SK-N-SH (cell line): ENCODE results near the gene SLC22A15. TPM values are rescaled to one million over a fixed set of nuclear protein-coding genes. Genes with fewer than 3 reads are reported as not detected.

Experiments used
- CTCF ChIA-PET: fragments of 300-600, 350-600 bp; formaldehyde crosslinking; extraction: SDS; loops from one replicate; lab custom pipeline; 2021; lab: Yijun Ruan, JAX
- POLR2A ChIA-PET: fragments of 350-600 bp; sonication (Branson Sonifier 250); formaldehyde crosslinking; extraction: SDS; loops from one replicate; lab custom pipeline; 2020; ENCODE audit warnings: antibody characterized with exemption, inconsistent platforms; lab: Yijun Ruan, JAX
- DNase-seq: peaks from one replicate; pipeline ENCODE4 v3.0.0; 2012
- H2AFZ ChIP-seq: fragments of 200-600 bp; sonication (generic); 2 replicates; pipeline ENCODE4 v1.8.1; 2016; ENCODE audit warnings: antibody characterized with exemption, mild to moderate bottlenecking, low read depth
- H3F3A ChIP-seq: fragments of 200-600 bp; sonication (generic); replicated peaks from 2 replicates; pipeline ENCODE3; 2016; ENCODE audit warnings: antibody characterized with exemption, mild to moderate bottlenecking; ENCODE audit not compliant: insufficient read depth
- H3K27ac ChIP-seq, 2 experiments: fragments of 200-500 bp in 1 of 2; fragments of 200-600 bp in 1 of 2; sonication (Bioruptor generic) in 1 of 2; sonication (generic), shearing (Covaris generic) in 1 of 2; 2 replicates each; pipeline versions ENCODE4 v1.5.1 to v1.6.1; 2014 to 2016; ENCODE audit warnings: low read depth in 2 of 2, inconsistent platforms in 1 of 2, low read length in 1 of 2, mild to moderate bottlenecking in 1 of 2, mixed read lengths in 1 of 2
- H3K27me3 ChIP-seq: fragments of 200-600 bp; sonication (generic), shearing (Covaris generic); 2 replicates; pipeline ENCODE4 v1.6.1; 2016; ENCODE audit warnings: mixed run types; ENCODE audit not compliant: insufficient read depth
- H3K36me3 ChIP-seq, 2 experiments: fragments of 200-500 bp in 1 of 2; fragments of 200-600 bp in 1 of 2; sonication (Bioruptor generic) in 1 of 2; sonication (generic) in 1 of 2; replicated peaks in 1 of 2; 2 replicates each; pipeline versions ENCODE3 to v1.5.1; 2014 to 2016; ENCODE audit warnings: low read length in 1 of 2, mild to moderate bottlenecking in 1 of 2; ENCODE audit not compliant: insufficient read depth in 2 of 2, control insufficient read depth in 1 of 2
- H3K4me1 ChIP-seq, 2 experiments: fragments of 200-500 bp in 1 of 2; fragments of 200-600 bp in 1 of 2; sonication (Bioruptor generic) in 1 of 2; sonication (generic), shearing (Covaris generic) in 1 of 2; 2 replicates each; pipeline versions ENCODE4 v1.5.1 to v1.6.1; 2014 to 2016; ENCODE audit warnings: low read depth in 1 of 2, low read length in 1 of 2, mixed run types in 1 of 2; ENCODE audit not compliant: insufficient read depth in 2 of 2, control insufficient read depth in 1 of 2
- H3K4me2 ChIP-seq: fragments of 200-600 bp; sonication (generic), shearing (Covaris generic); 2 replicates; pipeline ENCODE4 v1.6.1; 2017; ENCODE audit warnings: mixed run types
- H3K4me3 ChIP-seq, 2 experiments: fragments of 200-500 bp in 1 of 2; fragments of 200-600 bp in 1 of 2; sonication (Bioruptor generic) in 1 of 2; sonication (generic), shearing (Covaris generic) in 1 of 2; 2 replicates each; pipeline versions ENCODE4 v1.5.1 to v1.8.1; 2014 to 2016; ENCODE audit warnings: low read depth in 2 of 2, inconsistent platforms in 1 of 2, low read length in 1 of 2, mild to moderate bottlenecking in 1 of 2, mixed read lengths in 1 of 2, moderate library complexity in 1 of 2
- H3K79me2 ChIP-seq: fragments of 200-600 bp; sonication (generic); 2 replicates; pipeline ENCODE4 v1.8.1; 2017; ENCODE audit warnings: mild to moderate bottlenecking; ENCODE audit not compliant: insufficient read depth
- H3K9ac ChIP-seq: fragments of 200-600 bp; sonication (generic); 2 replicates; pipeline ENCODE4 v1.6.1; 2017; ENCODE audit warnings: mixed run types
- H3K9me2 ChIP-seq: fragments of 200-600 bp; sonication (generic); 2 replicates; pipeline ENCODE4 v1.6.1; 2017; ENCODE audit warnings: mixed run types
- H3K9me3 ChIP-seq: fragments of 200-600 bp; sonication (generic); 2 replicates; pipeline ENCODE4 v1.6.1; 2017; ENCODE audit warnings: mixed run types, mild to moderate bottlenecking, moderate library complexity
- H4K20me1 ChIP-seq: fragments of 200-600 bp; sonication (generic); 2 replicates; pipeline ENCODE4 v1.6.1; 2017; ENCODE audit warnings: mild to moderate bottlenecking, mixed run types; ENCODE audit not compliant: insufficient read depth
- CHD2 ChIP-seq: fragments of 150-350 bp; IDR thresholded peaks from 2 replicates; pipeline ENCODE4 v1.6.1; 2018; ENCODE audit warnings: low read length; ENCODE audit not compliant: partially characterized antibody
- EZH2phosphoT487 ChIP-seq: fragments of 200-600 bp; sonication (generic); IDR thresholded peaks from 2 replicates; pipeline ENCODE4 v1.6.1; 2017; ENCODE audit warnings: low read depth, mixed run types, mild to moderate bottlenecking, antibody characterized with exemption, moderate library complexity, borderline replicate concordance
- FOXJ3 ChIP-seq: sonication (generic); formaldehyde crosslinking; IDR thresholded peaks from 2 replicates; pipeline ENCODE4 v1.5.1; 2020; ENCODE audit warnings: mild to moderate bottlenecking, missing genetic modification reagents
- FOXM1 ChIP-seq: IDR thresholded peaks from 2 replicates; pipeline ENCODE4 v1.4.0; 2012; ENCODE audit warnings: low read depth, mild to moderate bottlenecking
- GATA2 ChIP-seq: sonication (generic); formaldehyde crosslinking; IDR thresholded peaks from 2 replicates; pipeline ENCODE4 v1.5.0; 2020; ENCODE audit warnings: mild to moderate bottlenecking, missing genetic modification reagents
- JUND ChIP-seq: IDR thresholded peaks from 2 replicates; pipeline ENCODE4 v1.4.0; 2012
- MEF2A ChIP-seq: IDR thresholded peaks from 2 replicates; pipeline ENCODE4 v1.4.0; 2012; ENCODE audit warnings: low read depth, borderline replicate concordance
- MXI1 ChIP-seq: IDR thresholded peaks from 2 replicates; pipeline ENCODE4 v1.6.1; 2012; ENCODE audit warnings: mild to moderate bottlenecking, low read depth, low read length, improper control_type of control experiment
- POLR2AphosphoS5 ChIP-seq: IDR thresholded peaks from 2 replicates; pipeline ENCODE4 v1.6.1; 2012; ENCODE audit warnings: low read depth, low read length
- RAD21 ChIP-seq: IDR thresholded peaks from 2 replicates; pipeline ENCODE4 v1.6.1; 2012; ENCODE audit warnings: mild to moderate bottlenecking, low read length
- RFX5 ChIP-seq: IDR thresholded peaks from 2 replicates; pipeline ENCODE4 v1.6.1; 2012; ENCODE audit warnings: mild to moderate bottlenecking, improper control_type of control experiment, low read length
- TAF1 ChIP-seq: IDR thresholded peaks from 2 replicates; pipeline ENCODE4 v1.6.1; 2012; ENCODE audit warnings: low read depth, mild to moderate bottlenecking, low read length, moderate library complexity, borderline replicate concordance
- TEAD4 ChIP-seq: IDR thresholded peaks from 2 replicates; pipeline ENCODE4 v1.4.0; 2012; ENCODE audit warnings: mild to moderate bottlenecking, borderline replicate concordance; ENCODE audit not compliant: insufficient read depth
- YY1 ChIP-seq: IDR thresholded peaks from 2 replicates; pipeline ENCODE4 v1.4.0; 2012; ENCODE audit warnings: low read depth, mild to moderate bottlenecking
- WGBS: methylation state at CpG from one replicate; pipeline ENCODE4 v1.1.6; 2017; ENCODE audit warnings: low lambda C conversion rate; 5-methylcytosine and 5-hydroxymethylcytosine counted together
- polyA plus RNA-seq, 3 experiments: library from polyadenylated mRNA; depleted of rRNA; stranded (reverse); fragments of >200 nt; gene quantifications; 2 replicates each; pipeline ENCODE4 v1.2.3, GENCODE V29; 2012
- TF ChIP-seq, protein P1 (sequence below): fragments of 150-350 bp; IDR thresholded peaks from 2 replicates; pipeline ENCODE4 v1.6.1; 2017; ENCODE audit warnings: antibody characterized with exemption, low read length, low read depth, borderline replicate concordance
- TF ChIP-seq, protein P2 (sequence below): IDR thresholded peaks from 2 replicates; pipeline ENCODE4 v1.4.0; 2012; ENCODE audit warnings: low read depth, borderline replicate concordance
- TF ChIP-seq, protein P3 (sequence below): fragments of 150-350 bp; IDR thresholded peaks from 2 replicates; pipeline ENCODE4 v1.6.1; 2016; ENCODE audit warnings: mild to moderate bottlenecking, low read depth, low read length
- TF ChIP-seq, protein P4 (sequence below): IDR thresholded peaks from 2 replicates; pipeline ENCODE4; 2012

SLC22A15 gene
- polyA plus RNA-seq, 1 of the 3 experiments (the other 2 are of a cell fraction) = 0.13 TPM

GRCh38 chr1:116031302-116031835 lies 55.1 kb downstream of the SLC22A15 start:
- TF ChIP-seq YY1 (no peak), RAD21 (no peak), FOXJ3 (CRISPR knock-in tag) (no peak), POLR2AphosphoS5 (no peak), MXI1 (no peak), MEF2A (no peak)
- TF ChIP-seq, protein P1, sequence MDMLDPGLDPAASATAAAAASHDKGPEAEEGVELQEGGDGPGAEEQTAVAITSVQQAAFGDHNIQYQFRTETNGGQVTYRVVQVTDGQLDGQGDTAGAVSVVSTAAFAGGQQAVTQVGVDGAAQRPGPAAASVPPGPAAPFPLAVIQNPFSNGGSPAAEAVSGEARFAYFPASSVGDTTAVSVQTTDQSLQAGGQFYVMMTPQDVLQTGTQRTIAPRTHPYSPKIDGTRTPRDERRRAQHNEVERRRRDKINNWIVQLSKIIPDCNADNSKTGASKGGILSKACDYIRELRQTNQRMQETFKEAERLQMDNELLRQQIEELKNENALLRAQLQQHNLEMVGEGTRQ = no peak
- TF ChIP-seq, protein P2, sequence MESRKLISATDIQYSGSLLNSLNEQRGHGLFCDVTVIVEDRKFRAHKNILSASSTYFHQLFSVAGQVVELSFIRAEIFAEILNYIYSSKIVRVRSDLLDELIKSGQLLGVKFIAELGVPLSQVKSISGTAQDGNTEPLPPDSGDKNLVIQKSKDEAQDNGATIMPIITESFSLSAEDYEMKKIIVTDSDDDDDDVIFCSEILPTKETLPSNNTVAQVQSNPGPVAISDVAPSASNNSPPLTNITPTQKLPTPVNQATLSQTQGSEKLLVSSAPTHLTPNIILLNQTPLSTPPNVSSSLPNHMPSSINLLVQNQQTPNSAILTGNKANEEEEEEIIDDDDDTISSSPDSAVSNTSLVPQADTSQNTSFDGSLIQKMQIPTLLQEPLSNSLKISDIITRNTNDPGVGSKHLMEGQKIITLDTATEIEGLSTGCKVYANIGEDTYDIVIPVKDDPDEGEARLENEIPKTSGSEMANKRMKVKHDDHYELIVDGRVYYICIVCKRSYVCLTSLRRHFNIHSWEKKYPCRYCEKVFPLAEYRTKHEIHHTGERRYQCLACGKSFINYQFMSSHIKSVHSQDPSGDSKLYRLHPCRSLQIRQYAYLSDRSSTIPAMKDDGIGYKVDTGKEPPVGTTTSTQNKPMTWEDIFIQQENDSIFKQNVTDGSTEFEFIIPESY = no peak
- TF ChIP-seq, protein P3, sequence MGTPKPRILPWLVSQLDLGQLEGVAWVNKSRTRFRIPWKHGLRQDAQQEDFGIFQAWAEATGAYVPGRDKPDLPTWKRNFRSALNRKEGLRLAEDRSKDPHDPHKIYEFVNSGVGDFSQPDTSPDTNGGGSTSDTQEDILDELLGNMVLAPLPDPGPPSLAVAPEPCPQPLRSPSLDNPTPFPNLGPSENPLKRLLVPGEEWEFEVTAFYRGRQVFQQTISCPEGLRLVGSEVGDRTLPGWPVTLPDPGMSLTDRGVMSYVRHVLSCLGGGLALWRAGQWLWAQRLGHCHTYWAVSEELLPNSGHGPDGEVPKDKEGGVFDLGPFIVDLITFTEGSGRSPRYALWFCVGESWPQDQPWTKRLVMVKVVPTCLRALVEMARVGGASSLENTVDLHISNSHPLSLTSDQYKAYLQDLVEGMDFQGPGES = no peak
- TF ChIP-seq, protein P4, sequence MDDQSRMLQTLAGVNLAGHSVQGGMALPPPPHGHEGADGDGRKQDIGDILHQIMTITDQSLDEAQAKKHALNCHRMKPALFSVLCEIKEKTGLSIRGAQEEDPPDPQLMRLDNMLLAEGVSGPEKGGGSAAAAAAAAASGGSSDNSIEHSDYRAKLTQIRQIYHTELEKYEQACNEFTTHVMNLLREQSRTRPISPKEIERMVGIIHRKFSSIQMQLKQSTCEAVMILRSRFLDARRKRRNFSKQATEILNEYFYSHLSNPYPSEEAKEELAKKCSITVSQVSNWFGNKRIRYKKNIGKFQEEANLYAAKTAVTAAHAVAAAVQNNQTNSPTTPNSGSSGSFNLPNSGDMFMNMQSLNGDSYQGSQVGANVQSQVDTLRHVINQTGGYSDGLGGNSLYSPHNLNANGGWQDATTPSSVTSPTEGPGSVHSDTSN = no peak
- DNase-seq = no peak
- Histone ChIP-seq H3K4me1 (no peaks in the 10 kb centered on the region), H4K20me1 (no peaks in the 10 kb centered on the region), H3K27ac (no peak overlapping the region), H3F3A (no peaks in the 10 kb centered on the region), H3K4me3 (no peak overlapping the region), H3K27me3 (no peaks in the 10 kb centered on the region), H3K4me2 (no peak overlapping the region), H3K9me3 (no peaks in the 10 kb centered on the region), H3K79me2 (no peaks in the 10 kb centered on the region), H2AFZ (no peak overlapping the region), H3K9me2 (no peaks in the 10 kb centered on the region), H3K36me3 (no peaks in the 10 kb centered on the region), H3K9ac (no peak overlapping the region)
- ChIA-PET POLR2A (no interaction called here), CTCF (interaction anchor here (3.7 kb wide), 1 partner anchor 11 kb away, joined by 18 read pairs; no protein-coding TSS in a partner anchor)
- WGBS = 71% methylated on average over 13 of the region's 13 CpGs

GRCh38 chr1:116033322-116033721 lies 57.0 kb downstream of the SLC22A15 start:
- CTCF ChIA-PET = interaction anchor here (3.7 kb wide), 1 partner anchor 13 kb away, joined by 18 read pairs; no protein-coding TSS in a partner anchor
- TF ChIP-seq TAF1 (no peak), GATA2 (CRISPR knock-in tag) (no peak), RFX5 (no peak), TEAD4 (no peak), EZH2phosphoT487 (no peak), JUND (no peak), RAD21 (no peak), MXI1 (no peak), FOXM1 (no peak), CHD2 (no peak)
- TF ChIP-seq, protein P4 = no peak
- TF ChIP-seq, protein P2 = no peak

More at GRCh38 chr1:116033322-116033721, 57.0 kb downstream of the SLC22A15 start:
- WGBS = 35% methylated on average over 3 of the region's 3 CpGs
- H3K4me1 ChIP-seq = no peaks in the 10 kb centered on the region
- no peak overlapping the region for H3K27ac ChIP-seq
- no peak overlapping the region for H2AFZ ChIP-seq
- H3K27me3 ChIP-seq = no peaks in the 10 kb centered on the region
- H3K4me2 ChIP-seq = no peak overlapping the region
- no peaks in the 10 kb centered on the region for H3K79me2 ChIP-seq
- no peaks in the 10 kb centered on the region for H3K36me3 ChIP-seq
- H3K9ac ChIP-seq = no peak overlapping the region
- no peaks in the 10 kb centered on the region for H3K9me3 ChIP-seq
- no peaks in the 10 kb centered on the region for H3F3A ChIP-seq
- POLR2A ChIA-PET = no interaction called here
- H4K20me1 ChIP-seq = no peaks in the 10 kb centered on the region
- no peak for DNase-seq
- no peak overlapping the region for H3K4me3 ChIP-seq
- H3K9me2 ChIP-seq = no peaks in the 10 kb centered on the region
